Esophagus muscularis mucosa (tissue), 4 donors: ENCODE data around the gene SEC16A.

ENCODE experiments used
- EP300 ChIP-seq: sonication (generic); formaldehyde crosslinking; IDR thresholded peaks from one replicate; pipeline ENCODE4 v1.6.1; 2017; ENCODE audit warnings: antibody characterized with exemption
- POLR2A ChIP-seq: fragments of 450-650 bp; IDR thresholded peaks from one replicate; pipeline ENCODE4 v1.6.1; 2017; ENCODE audit warnings: antibody characterized with exemption, moderate library complexity, mild to moderate bottlenecking, low read depth
- POLR2AphosphoS5 ChIP-seq, 2 donors: sonication (generic); formaldehyde crosslinking; IDR thresholded peaks; one replicate each; pipeline ENCODE4 v1.6.1; 2017; ENCODE audit warnings: antibody characterized with exemption in 2 of 2
- TF ChIP-seq, protein P1 (sequence below), 3 experiments: fragments of 200-600 bp in 2 of 3; fragments of 450-650 bp in 1 of 3; sonication (generic) in 2 of 3; IDR thresholded peaks; one replicate each; pipeline ENCODE4 v1.5.1; 2017 to 2019; ENCODE audit warnings: antibody characterized with exemption in 3 of 3, mild to moderate bottlenecking in 2 of 3, moderate library complexity in 1 of 3

DNA sequence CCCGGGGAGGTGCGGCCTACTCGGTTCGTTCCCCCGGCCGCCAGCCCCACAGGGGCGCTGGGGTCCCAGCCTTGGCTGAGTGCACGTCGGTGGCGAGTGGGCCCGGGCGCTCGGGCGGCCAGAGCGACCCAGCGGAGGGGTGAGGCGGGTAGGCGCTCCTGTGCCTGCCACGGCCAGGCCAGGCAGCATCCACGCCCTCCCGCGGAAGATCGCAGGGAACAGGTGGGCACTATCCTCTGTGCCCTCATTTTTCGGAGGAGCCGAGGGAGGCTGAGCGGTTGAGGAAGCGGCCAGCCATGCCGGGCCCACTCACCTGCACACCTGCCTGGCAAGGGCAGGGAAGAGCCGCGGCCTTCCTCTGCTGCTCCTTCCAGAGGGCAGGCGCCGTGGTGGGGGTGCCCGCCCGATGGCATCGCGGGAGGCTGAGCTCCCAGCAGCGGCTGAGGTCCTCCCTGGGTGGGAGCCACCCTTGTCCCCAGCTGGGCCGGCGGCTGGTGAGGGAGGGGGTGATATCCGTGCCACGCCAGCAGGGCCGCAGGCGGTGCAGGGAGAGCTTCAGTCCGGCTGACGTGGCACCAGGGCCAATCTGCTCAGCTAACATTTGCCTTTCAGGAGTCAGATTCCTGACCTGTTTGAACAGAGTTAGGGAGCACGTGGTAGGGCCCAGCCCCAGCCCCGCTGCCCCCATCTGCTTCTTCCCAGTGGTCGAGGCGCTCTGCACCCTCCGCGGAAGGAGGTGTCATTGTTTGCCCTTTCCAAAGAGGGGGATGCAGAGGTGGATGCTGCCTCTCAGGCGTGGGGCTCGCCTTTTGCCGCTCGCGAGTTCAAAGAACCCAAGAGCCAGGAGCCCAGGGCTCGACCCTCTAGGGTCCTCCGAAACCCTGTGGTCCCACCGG is 1.6 kb upstream of the SEC16A start:
- TF ChIP-seq, protein P1, sequence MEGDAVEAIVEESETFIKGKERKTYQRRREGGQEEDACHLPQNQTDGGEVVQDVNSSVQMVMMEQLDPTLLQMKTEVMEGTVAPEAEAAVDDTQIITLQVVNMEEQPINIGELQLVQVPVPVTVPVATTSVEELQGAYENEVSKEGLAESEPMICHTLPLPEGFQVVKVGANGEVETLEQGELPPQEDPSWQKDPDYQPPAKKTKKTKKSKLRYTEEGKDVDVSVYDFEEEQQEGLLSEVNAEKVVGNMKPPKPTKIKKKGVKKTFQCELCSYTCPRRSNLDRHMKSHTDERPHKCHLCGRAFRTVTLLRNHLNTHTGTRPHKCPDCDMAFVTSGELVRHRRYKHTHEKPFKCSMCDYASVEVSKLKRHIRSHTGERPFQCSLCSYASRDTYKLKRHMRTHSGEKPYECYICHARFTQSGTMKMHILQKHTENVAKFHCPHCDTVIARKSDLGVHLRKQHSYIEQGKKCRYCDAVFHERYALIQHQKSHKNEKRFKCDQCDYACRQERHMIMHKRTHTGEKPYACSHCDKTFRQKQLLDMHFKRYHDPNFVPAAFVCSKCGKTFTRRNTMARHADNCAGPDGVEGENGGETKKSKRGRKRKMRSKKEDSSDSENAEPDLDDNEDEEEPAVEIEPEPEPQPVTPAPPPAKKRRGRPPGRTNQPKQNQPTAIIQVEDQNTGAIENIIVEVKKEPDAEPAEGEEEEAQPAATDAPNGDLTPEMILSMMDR (IDR thresholded peaks at IDR 0.05): no peak
- no peak for TF ChIP-seq POLR2AphosphoS5 (IDR thresholded peaks at IDR 0.05)
- no peak for TF ChIP-seq POLR2A
- TF ChIP-seq EP300: no peak
